ENCODE measurements around the gene CD274.

The CD274 gene

GRCh38 chr9:5518171-5518936, 68.0 kb downstream of the CD274 start:
- Histone ChIP-seq H3K27ac (ENCODE audit: low read length) (no peak overlapping the region), H3K4me2 (ENCODE audit: low read depth, low read length) (no peak overlapping the region), H3K9me3 (replicated peaks; ENCODE audit: insufficient read depth, low read length) (no peaks in the 10 kb centered on the region), H3K4me3 (ENCODE audit: low read length) (no peak overlapping the region), H3K9me2 (replicated peaks; ENCODE audit: insufficient read depth, low read length) (no peaks in the 10 kb centered on the region), H3K36me3 (replicated peaks; ENCODE audit: insufficient read depth, low read length) (no peaks in the 10 kb centered on the region), H3K9ac (ENCODE audit: low read length) (no peak overlapping the region), H3K27me3 (replicated peaks; ENCODE audit: insufficient read depth, low read length) (no peaks in the 10 kb centered on the region), H3K79me2 (ENCODE audit: low read length) (no peaks in the 10 kb centered on the region), H4K20me1 (ENCODE audit: insufficient read depth, low read length) (no peaks in the 10 kb centered on the region), H2AFZ (ENCODE audit: low read length) (no peak overlapping the region), H3F3A (ENCODE audit: insufficient read depth, low read length) (no peaks in the 10 kb centered on the region), H3K4me1 (ENCODE audit: low read length) (no peaks in the 10 kb centered on the region)
- TF ChIP-seq EZH2phosphoT487 (IDR thresholded peaks at IDR 0.05; ENCODE audit: low read length) (no peak), EZH2 (optimal IDR thresholded peaks at IDR 0.05; ENCODE audit: low read depth, low read length) (no peak)
- TF ChIP-seq, protein P1, sequence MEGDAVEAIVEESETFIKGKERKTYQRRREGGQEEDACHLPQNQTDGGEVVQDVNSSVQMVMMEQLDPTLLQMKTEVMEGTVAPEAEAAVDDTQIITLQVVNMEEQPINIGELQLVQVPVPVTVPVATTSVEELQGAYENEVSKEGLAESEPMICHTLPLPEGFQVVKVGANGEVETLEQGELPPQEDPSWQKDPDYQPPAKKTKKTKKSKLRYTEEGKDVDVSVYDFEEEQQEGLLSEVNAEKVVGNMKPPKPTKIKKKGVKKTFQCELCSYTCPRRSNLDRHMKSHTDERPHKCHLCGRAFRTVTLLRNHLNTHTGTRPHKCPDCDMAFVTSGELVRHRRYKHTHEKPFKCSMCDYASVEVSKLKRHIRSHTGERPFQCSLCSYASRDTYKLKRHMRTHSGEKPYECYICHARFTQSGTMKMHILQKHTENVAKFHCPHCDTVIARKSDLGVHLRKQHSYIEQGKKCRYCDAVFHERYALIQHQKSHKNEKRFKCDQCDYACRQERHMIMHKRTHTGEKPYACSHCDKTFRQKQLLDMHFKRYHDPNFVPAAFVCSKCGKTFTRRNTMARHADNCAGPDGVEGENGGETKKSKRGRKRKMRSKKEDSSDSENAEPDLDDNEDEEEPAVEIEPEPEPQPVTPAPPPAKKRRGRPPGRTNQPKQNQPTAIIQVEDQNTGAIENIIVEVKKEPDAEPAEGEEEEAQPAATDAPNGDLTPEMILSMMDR (IDR thresholded peaks at IDR 0.05; ENCODE audit: low read length), result no peak
- no peak for DNase-seq

GRCh38 chr9:5518937-5519319, 68.6 kb downstream of the CD274 start:
- Histone ChIP-seq H2AFZ (ENCODE audit: low read length) (no peak overlapping the region), H3K9me2 (replicated peaks; ENCODE audit: insufficient read depth, low read length) (no peaks in the 10 kb centered on the region), H3K4me2 (ENCODE audit: low read depth, low read length) (no peak overlapping the region), H3F3A (ENCODE audit: insufficient read depth, low read length) (no peaks in the 10 kb centered on the region), H3K9ac (ENCODE audit: low read length) (no peak overlapping the region), H3K4me1 (ENCODE audit: low read length) (no peaks in the 10 kb centered on the region), H3K79me2 (ENCODE audit: low read length) (no peaks in the 10 kb centered on the region), H3K27me3 (replicated peaks; ENCODE audit: insufficient read depth, low read length) (no peaks in the 10 kb centered on the region), H3K4me3 (ENCODE audit: low read length) (no peak overlapping the region), H4K20me1 (ENCODE audit: insufficient read depth, low read length) (no peaks in the 10 kb centered on the region), H3K9me3 (replicated peaks; ENCODE audit: insufficient read depth, low read length) (no peaks in the 10 kb centered on the region), H3K27ac (ENCODE audit: low read length) (no peak overlapping the region), H3K36me3 (replicated peaks; ENCODE audit: insufficient read depth, low read length) (no peaks in the 10 kb centered on the region)
- no peak for DNase-seq
- TF ChIP-seq EZH2phosphoT487 (IDR thresholded peaks at IDR 0.05; ENCODE audit: low read length) (no peak), EZH2 (optimal IDR thresholded peaks at IDR 0.05; ENCODE audit: low read depth, low read length) (no peak)
- TF ChIP-seq, protein P1 (IDR thresholded peaks at IDR 0.05; ENCODE audit: low read length), result no peak

Measured in MM.1S (cell line).